AG20443 (cell line): ENCODE data around the gene HSPA6.
"Not testable (repeated sequence)": the region's sequence is repeated elsewhere in the genome, so short reads cannot be mapped to it uniquely, and the experiment has no call there.

Experiments used
- DNase-seq: peaks from one replicate; pipeline ENCODE4 v3.0.0; 2012; ENCODE audit warnings: low spot score, mixed read lengths

Gene HSPA6

GRCh38 chr1:161503394-161503748, 21.0 kb upstream of the HSPA6 start:
- no peak for DNase-seq

- no peak for DNase-seq
These were observed 18.7 kb upstream of the HSPA6 start for GRCh38 chr1:161505686-161506085.

- DNase-seq, result peak; percentile 25
These were observed 17.8 kb upstream of the HSPA6 start for GRCh38 chr1:161506336-161507223.

GRCh38 chr1:161510477-161510876, 13.9 kb upstream of the HSPA6 start:
- no peak for DNase-seq

GRCh38 chr1:161511018-161511755, 13.2 kb upstream of the HSPA6 start:
- no peak for DNase-seq

- no peak for DNase-seq
These were observed 12.6 kb upstream of the HSPA6 start for GRCh38 chr1:161511756-161512060.

- DNase-seq, result not testable (repeated sequence)
These were observed 11.5 kb upstream of the HSPA6 start for GRCh38 chr1:161512636-161513447.

GRCh38 chr1:161513448-161513780, 10.9 kb upstream of the HSPA6 start:
- not testable (repeated sequence) for DNase-seq

GRCh38 chr1:161513953-161514352, 10.4 kb upstream of the HSPA6 start:
- not testable (repeated sequence) for DNase-seq

- not testable (repeated sequence) for DNase-seq
These were observed 1.1 kb upstream of the HSPA6 start for GRCh38 chr1:161523041-161523816.

GRCh38 chr1:161524742-161525291, 477 bp downstream of the HSPA6 start:
- DNase-seq, result not testable (repeated sequence)

GRCh38 chr1:161525321-161525720, 981 bp downstream of the HSPA6 start:
- DNase-seq, result not testable (repeated sequence)

GRCh38 chr1:161525918-161526317, 1.6 kb downstream of the HSPA6 start:
- DNase-seq, result not testable (repeated sequence)

GRCh38 chr1:161528550-161528949, 4.2 kb downstream of the HSPA6 start:
- DNase-seq, result not testable (repeated sequence)

- DNase-seq, result not testable (repeated sequence)
These were observed 5.2 kb downstream of the HSPA6 start for GRCh38 chr1:161529463-161530104.

GRCh38 chr1:161530158-161530557, 5.8 kb downstream of the HSPA6 start:
- DNase-seq, result peak; percentile 36

GRCh38 chr1:161530671-161531641, 6.6 kb downstream of the HSPA6 start:
- DNase-seq, result peak; percentile 70

- no peak for DNase-seq
These were observed 7.8 kb downstream of the HSPA6 start for GRCh38 chr1:161531986-161532643.
